Parathyroid adenoma (tissue), 2 donors: ENCODE data around the gene CDH20.

Experiments
- H2AFZ ChIP-seq: fragments of 300-600 bp; sonication (generic); one replicate; pipeline ENCODE4 v1.7.0; 2017; ENCODE audit warnings: antibody characterized with exemption, mild to moderate bottlenecking
- H3K27ac ChIP-seq: fragments of 300-600 bp; sonication (generic); one replicate; pipeline ENCODE4 v1.7.0; 2017
- H3K27me3 ChIP-seq: fragments of 300-600 bp; sonication (generic); one replicate; pipeline ENCODE4 v1.7.0; 2017; ENCODE audit warnings: low read length; ENCODE audit not compliant: control insufficient read depth, insufficient read depth
- H3K36me3 ChIP-seq: fragments of 300-600 bp; sonication (generic); one replicate; pipeline ENCODE4 v1.7.0; 2017; ENCODE audit warnings: low read length; ENCODE audit not compliant: control insufficient read depth, insufficient read depth
- H3K4me1 ChIP-seq: fragments of 300-600 bp; sonication (generic); one replicate; pipeline ENCODE4 v1.7.0; 2017; ENCODE audit warnings: control low read depth
- H3K4me2 ChIP-seq: fragments of 300-600 bp; sonication (generic); one replicate; pipeline ENCODE4 v1.7.0; 2017; ENCODE audit warnings: low read length
- H3K4me3 ChIP-seq: fragments of 300-600 bp; sonication (generic); one replicate; pipeline ENCODE4 v1.7.0; 2017; ENCODE audit warnings: low read depth, low read length
- H3K79me2 ChIP-seq: fragments of 300-600 bp; sonication (generic); one replicate; pipeline ENCODE4 v1.7.0; 2017; ENCODE audit warnings: control low read depth
- H3K9ac ChIP-seq: fragments of 300-600 bp; sonication (generic); one replicate; pipeline ENCODE4 v1.7.0; 2017; ENCODE audit warnings: mild to moderate bottlenecking
- H3K9me3 ChIP-seq: fragments of 300-600 bp; sonication (generic); one replicate; pipeline ENCODE4 v1.7.0; 2017; ENCODE audit warnings: low read length; ENCODE audit not compliant: control insufficient read depth
- TF ChIP-seq, protein P1 (sequence below): fragments of 300-600 bp; sonication (generic); IDR thresholded peaks from one replicate; pipeline ENCODE4 v1.7.0; 2017; ENCODE audit warnings: antibody characterized with exemption, mild to moderate bottlenecking
- donor health status: primary hyperparathyroidism.

CDH20 gene

DNA sequence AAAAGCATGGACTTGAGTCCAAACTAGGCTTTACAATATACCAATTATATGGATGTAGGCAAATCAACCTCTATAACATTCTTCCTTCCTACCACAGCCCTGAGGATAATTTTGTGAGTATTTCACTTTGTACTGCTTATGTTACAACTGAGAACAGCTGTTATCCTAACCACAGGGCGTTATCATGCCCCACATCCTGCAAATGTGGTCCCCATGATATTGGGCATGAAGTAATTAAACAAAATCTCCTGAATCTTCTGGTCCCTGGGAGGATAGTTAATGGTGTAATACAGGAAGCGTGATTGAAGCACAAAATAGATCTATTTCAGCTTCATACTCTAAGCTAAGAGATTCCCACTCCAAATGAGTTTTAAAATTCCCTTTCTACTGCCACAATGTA, 223.6 kb downstream of the CDH20 start:
- Histone ChIP-seq H3K27me3 (no peaks in the 10 kb centered on the region), H3K36me3 (no peaks in the 10 kb centered on the region), H3K79me2 (no peaks in the 10 kb centered on the region), H3K9ac (no peak overlapping the region), H3K4me3 (no peak overlapping the region), H3K27ac (no peak overlapping the region), H3K4me2 (no peak overlapping the region), H3K4me1 (no peaks in the 10 kb centered on the region), H2AFZ (no peak overlapping the region), H3K9me3 (no peaks in the 10 kb centered on the region)
- TF ChIP-seq, protein P1, sequence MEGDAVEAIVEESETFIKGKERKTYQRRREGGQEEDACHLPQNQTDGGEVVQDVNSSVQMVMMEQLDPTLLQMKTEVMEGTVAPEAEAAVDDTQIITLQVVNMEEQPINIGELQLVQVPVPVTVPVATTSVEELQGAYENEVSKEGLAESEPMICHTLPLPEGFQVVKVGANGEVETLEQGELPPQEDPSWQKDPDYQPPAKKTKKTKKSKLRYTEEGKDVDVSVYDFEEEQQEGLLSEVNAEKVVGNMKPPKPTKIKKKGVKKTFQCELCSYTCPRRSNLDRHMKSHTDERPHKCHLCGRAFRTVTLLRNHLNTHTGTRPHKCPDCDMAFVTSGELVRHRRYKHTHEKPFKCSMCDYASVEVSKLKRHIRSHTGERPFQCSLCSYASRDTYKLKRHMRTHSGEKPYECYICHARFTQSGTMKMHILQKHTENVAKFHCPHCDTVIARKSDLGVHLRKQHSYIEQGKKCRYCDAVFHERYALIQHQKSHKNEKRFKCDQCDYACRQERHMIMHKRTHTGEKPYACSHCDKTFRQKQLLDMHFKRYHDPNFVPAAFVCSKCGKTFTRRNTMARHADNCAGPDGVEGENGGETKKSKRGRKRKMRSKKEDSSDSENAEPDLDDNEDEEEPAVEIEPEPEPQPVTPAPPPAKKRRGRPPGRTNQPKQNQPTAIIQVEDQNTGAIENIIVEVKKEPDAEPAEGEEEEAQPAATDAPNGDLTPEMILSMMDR, result no peak

DNA sequence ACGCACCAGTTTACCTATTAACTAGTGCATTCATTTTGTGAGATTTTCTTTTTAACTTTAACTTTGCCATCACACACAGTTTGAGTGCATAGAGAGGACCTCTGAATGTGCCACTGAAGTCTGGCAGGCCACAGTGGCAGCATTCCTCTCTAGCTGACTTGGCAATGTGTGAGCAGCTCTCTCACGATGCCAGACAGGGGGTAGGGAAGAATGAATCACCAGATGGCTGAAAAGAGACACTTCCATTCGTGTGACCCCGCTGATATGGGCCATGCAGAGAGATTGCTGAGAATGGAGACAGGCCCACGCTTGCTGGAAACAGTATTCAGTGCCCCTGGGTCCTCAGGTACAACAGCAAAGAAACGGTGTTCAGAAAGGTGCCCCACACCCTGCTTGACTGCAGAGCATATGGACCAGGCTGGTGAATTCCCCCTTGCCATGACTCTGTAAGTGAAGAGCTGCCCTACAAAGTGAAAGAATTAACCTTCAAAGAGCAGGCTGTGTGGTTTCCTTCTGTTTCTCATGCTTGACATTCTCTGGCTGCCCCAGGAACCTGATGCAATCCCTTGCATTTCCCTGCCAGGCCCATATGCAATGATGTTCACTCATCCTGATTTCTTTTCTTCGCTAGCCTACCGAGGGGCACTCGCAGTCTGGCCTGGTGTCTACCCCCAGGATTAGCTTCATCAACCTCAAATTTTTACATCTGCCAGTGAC, 236.1 kb downstream of the CDH20 start:
- H3K9ac ChIP-seq, result no peak overlapping the region
- H3K4me3 ChIP-seq, result no peak overlapping the region
- H3K79me2 ChIP-seq, result no peaks in the 10 kb centered on the region
- H3K9me3 ChIP-seq, result no peaks in the 10 kb centered on the region
- TF ChIP-seq, protein P1, result no peak
- no peak overlapping the region for H2AFZ ChIP-seq
- H3K4me2 ChIP-seq, result no peak overlapping the region
- H3K27me3 ChIP-seq, result no peaks in the 10 kb centered on the region
- H3K4me1 ChIP-seq, result no peaks in the 10 kb centered on the region
- no peaks in the 10 kb centered on the region for H3K36me3 ChIP-seq
- H3K27ac ChIP-seq, result no peak overlapping the region

DNA sequence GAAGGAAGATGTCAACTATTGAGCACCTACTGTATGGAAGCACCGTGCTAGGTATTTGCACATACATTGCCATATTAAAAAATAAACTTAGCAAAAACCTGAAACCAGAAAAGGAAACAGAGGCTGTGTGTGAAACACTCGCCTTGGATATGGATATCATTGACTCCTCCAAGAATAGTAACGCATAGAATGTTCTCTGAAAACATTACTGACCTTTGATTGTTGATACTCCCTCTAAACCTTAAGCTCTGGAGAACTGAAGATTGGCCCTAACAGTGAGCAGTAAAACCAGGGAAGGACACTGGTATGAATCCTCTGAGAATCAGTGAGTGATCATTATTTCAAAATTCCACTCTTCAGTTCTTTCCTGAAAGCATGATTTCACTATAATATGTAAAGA, 236.8 kb downstream of the CDH20 start:
- no peak overlapping the region for H3K4me3 ChIP-seq
- H3K9me3 ChIP-seq, result no peaks in the 10 kb centered on the region
- TF ChIP-seq, protein P1, result no peak
- no peak overlapping the region for H3K27ac ChIP-seq
- H3K4me2 ChIP-seq, result no peak overlapping the region
- H3K27me3 ChIP-seq, result no peaks in the 10 kb centered on the region
- no peak overlapping the region for H3K9ac ChIP-seq
- H3K79me2 ChIP-seq, result no peaks in the 10 kb centered on the region
- no peak overlapping the region for H2AFZ ChIP-seq
- no peaks in the 10 kb centered on the region for H3K36me3 ChIP-seq
- no peaks in the 10 kb centered on the region for H3K4me1 ChIP-seq

GRCh38 chr18:61572084-61572655, 238.9 kb downstream of the CDH20 start:
- H2AFZ ChIP-seq, result no peak overlapping the region
- H3K4me3 ChIP-seq, result no peak overlapping the region
- TF ChIP-seq, protein P1, result no peak
- H3K4me1 ChIP-seq, result no peaks in the 10 kb centered on the region
- no peaks in the 10 kb centered on the region for H3K36me3 ChIP-seq
- H3K27me3 ChIP-seq, result no peaks in the 10 kb centered on the region
- no peak overlapping the region for H3K9ac ChIP-seq
- H3K9me3 ChIP-seq, result no peaks in the 10 kb centered on the region
- no peaks in the 10 kb centered on the region for H3K79me2 ChIP-seq
- no peak overlapping the region for H3K4me2 ChIP-seq
- H3K27ac ChIP-seq, result no peak overlapping the region

GRCh38 chr18:61572871-61573270, 239.6 kb downstream of the CDH20 start:
- H2AFZ ChIP-seq, result no peak overlapping the region
- H3K79me2 ChIP-seq, result no peaks in the 10 kb centered on the region
- H3K9ac ChIP-seq, result no peak overlapping the region
- TF ChIP-seq, protein P1, result no peak
- no peaks in the 10 kb centered on the region for H3K9me3 ChIP-seq
- no peaks in the 10 kb centered on the region for H3K4me1 ChIP-seq
- H3K4me3 ChIP-seq, result no peak overlapping the region
- no peaks in the 10 kb centered on the region for H3K36me3 ChIP-seq
- no peaks in the 10 kb centered on the region for H3K27me3 ChIP-seq
- no peak overlapping the region for H3K4me2 ChIP-seq
- no peak overlapping the region for H3K27ac ChIP-seq
